GM18508 (cell line): ENCODE measurements around the gene GLIPR2.
"Not testable (repeated sequence)": the region's sequence is repeated elsewhere in the genome, so short reads cannot be mapped to it uniquely, and the experiment has no call there.

ENCODE experiments used
- ATAC-seq: cut with Tn5 transposase; IDR thresholded peaks from one replicate; pipeline ENCODE4 v1.9.1; 2021; ENCODE audit warnings: moderate number of reproducible peaks; ENCODE audit not compliant: insufficient read depth, unreplicated experiment

The GLIPR2 gene, protein sequence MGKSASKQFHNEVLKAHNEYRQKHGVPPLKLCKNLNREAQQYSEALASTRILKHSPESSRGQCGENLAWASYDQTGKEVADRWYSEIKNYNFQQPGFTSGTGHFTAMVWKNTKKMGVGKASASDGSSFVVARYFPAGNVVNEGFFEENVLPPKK

DNA sequence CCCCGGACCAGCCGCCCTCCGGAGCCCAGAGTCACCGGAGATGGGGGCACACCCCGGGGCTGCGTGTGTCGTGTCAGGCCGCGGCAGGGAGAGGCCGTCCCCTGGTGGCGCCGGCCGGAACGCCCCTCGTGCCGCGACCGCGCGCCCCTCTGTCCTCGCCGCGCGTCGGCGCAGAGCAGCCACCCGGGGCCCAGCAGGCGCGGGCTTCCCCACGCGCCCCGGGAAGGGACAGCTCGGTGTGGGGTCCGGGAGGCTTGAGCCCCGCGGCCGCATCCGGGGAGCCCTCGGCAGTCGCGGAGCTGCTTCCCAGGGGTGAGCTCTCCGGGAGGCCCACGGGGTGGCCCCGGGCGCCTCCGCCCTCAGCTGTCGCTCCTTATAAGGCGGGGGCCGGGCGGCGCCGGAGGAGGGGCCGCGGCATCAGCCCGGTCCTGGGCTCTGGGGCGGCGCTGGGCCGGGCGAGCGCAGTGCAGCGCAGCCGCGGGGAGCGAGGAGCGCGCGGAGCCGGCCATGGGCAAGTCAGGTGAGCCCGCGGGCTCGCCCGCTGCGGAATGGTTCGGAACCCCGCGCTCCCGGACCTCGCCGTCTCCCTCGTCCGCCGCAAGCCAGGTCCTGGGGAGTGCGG lies at the start of gene GLIPR2:
Gene GLIPR2, plus strand, starts transcription at position 462 of the 622 bp plus-strand sequence. Its CDS starts 46 bp downstream, at position 508.
- ATAC-seq = peak; percentile 44

DNA sequence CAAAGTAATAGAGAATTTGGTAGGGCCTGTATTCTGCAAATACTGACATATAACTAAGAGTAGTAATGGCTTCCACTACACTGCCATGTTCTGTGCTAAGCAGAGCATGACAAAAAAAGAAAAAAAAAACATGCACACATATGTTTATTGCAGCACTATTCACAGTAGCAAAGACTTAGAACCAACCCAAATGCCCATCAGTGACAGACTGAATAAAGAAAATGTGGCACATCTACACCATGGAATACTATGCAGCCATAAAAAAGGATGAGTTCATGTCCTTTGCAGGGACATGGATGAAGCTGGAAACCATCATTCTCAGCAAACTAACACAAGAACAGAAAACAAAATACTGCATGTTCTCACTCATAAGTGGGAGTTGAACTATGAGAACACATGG lies 49.5 kb upstream of the GLIPR2 start:
- ATAC-seq = not testable (repeated sequence)

DNA sequence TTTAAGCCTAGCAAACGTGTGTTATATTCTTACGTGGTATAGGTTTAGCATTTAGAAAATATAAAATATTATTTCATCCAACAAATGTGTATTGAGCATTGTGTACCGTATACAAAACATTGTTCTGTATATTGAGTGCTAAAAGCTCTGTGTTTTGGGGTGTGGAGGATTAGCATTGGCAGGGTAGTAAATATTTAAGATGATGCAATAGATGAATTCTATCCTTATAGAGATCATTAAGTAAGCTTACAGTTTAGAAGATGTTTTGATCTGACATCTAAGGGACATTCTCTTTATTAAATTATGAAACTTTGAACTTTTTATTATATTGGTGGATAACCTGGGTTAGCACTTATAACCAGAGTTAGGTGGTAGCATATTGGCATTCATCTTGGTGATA lies 48.5 kb upstream of the GLIPR2 start:
- ATAC-seq = no peak

DNA sequence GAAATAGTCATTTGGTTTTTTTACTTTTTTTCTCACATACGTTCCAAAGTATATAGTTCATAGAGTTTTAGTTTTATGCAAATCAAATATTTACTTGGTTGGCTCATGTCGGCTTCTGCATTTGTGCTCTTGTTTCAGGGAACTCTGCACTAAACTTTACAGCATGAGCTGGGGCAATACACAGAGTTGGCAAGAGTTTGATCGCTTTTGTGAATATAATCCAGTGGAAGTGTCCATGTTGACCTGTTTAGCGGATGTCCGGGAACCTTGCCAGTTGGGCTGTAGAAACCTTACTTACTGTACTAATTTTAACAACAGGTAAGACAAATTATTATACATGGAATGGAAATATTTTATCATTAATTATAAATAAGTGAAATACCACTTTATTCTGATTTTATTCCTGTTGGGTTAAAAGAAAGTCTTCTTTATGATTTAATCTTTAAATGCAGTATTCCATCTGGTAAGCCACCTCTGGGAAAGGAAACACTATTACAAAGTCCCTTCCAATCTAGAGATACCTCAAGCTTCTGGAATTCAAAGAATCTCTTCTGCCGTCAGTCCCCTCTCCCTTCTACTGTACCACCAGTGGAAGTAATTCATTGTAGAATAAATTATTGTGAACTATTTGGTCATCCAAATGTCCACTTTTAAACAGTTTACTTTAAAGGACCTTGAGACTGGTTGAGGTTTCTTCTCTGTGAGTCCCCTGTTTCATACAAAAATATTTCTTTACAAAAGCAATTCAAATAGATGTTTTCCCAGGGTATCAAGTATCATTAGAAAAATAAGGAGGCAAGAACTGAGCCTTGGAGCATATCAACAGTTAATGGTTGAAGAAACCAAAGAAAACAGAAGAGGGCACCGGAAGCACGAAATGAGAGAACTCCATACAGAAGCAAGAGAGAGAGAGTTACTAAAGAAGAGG lies 45.2 kb upstream of the GLIPR2 start:
- no peak for ATAC-seq

DNA sequence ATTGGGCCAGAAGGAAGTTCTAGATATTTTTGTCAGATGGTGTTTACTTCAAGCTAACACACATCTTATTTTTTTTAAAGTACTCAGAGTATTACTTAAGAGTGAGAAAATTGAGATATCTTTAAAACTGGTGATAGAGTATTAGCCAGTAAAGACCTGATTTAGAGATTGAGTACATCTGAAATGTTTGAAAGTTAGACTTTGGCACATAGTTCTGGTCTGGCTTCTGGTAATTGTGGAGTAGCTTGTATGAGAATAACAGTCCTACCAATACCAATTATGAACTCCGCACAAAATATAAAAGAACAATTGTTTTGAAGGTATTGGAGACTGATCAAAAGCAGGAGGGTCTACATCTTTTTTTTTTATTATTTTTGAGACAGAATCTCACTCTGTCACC lies 44.5 kb upstream of the GLIPR2 start:
- ATAC-seq = no peak

DNA sequence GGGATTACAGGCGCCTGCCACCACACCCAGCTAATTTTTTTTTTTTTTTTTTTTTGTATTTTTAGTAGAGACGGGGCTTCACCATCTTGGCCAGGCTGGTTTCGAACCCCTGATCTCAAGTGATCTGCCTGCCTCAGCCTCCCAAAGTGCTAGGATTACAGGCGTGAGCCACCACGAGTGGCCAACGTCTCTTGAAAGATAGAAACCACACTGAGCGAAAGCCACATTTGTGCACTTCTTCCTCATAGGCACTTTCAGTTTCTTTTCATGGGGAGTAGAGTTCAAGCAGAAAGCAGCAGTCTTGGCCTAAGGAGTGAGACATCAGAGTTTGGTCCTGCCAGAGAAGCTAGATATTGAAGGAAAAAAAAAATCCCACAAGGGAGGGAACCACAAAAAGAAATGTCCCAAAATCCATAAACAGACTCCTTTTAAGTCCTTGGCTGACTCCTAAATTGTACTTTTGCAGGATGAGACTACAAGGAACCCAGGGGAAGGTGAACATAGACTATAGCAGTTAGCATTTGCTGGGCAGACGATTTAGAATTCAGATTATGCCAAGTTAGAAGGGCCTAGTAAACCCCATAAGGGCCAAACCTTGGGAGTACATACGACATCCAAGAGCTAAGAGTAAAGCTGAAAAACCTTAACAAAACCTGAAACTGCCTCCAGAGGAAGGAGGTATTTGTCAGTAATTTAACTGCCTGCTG lies 43.9 kb upstream of the GLIPR2 start:
- peak; percentile 70 for ATAC-seq

DNA sequence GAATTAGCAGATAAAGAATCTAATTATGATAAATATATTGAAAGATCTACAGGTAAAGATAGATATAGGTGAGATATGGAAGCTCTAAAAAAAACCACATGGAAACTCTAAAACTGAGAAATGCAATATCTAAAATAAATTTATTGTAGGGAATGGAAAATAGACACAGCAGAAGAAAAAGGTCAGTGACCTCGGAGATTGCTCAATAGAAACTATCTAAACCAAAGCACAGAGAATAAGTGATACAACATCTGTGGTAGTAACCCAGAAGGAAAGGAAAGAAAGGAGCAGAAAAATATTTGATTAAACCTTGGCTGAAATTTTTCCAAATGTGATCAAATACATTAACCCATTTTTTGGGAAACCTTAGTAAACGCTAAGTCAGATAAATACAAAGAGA lies 43.1 kb upstream of the GLIPR2 start:
- no peak for ATAC-seq

DNA sequence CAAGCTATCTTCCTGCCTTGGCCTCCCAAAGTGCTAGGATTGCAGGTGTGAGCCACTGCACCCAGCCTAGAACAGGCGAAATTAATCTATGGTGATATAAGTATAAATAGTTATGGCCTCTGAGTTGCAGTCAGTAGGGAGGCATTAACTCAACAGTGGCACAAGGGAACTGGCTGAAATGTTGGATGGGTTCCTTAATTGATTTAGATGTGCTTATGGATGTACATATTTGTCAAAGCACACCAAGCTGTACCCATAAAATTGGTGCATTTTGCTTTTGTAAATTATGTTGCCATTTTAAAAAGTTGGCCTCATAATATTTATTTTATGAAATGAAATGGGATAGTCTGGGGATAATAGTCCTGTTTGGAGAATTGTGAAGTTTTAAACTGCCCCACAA lies 36.8 kb upstream of the GLIPR2 start:
- no peak for ATAC-seq

DNA sequence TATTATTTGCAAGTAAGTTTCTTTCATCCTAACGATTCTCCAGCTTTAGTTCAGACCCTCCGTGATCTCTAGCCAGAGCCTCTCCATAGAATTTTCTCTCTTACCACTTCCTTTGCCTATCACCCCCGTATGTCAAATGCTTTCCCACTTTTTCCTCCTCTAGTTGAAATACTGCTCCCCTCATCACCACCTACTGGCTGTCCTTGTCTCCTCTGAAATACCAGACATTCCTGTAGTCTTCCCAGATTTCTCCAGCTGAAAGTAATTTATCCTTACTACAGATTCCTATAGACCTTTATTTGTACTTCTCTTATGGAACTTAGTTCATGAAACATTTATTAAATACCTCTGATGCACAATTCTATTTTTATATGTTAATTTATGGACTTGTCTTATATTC lies 36.0 kb upstream of the GLIPR2 start:
- ATAC-seq = no peak

DNA sequence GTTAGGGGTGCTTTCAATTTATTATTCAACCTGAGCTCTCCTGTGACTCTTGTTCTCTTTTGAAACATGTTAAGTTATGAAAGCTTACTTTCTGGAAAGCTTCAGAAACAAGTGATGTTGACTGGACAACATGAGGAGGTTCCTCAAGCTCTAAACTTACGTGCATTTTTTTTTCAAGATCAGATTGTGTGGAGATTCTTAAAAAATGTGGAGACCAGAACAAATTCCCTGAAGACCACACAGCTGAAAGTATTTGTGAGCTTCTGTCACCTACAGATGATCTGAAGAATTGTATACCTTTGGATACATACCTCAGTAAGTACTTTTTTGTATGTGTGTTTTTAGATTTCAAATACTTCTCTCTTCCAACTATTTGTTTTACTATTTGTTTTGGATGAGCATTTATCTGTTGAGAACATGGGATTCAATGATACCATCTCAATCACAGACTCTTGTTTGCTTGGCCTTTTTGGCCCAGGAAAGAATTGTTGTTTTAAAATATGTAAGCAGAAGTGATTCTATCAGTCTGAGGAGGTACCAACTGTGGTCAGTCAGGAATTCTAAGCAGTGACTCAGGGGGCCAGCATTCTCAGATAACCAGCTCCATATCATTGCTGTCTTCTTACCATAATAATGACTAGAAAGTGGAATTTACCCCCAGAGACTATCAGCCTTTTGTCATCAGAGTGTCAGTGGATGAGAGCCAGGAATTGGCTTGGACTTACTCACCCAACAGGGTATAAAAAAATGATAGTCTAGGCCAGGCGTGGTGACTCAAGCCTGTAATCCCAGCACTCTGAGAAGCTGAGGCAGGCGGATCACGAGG lies 34.4 kb upstream of the GLIPR2 start:
- no peak for ATAC-seq

DNA sequence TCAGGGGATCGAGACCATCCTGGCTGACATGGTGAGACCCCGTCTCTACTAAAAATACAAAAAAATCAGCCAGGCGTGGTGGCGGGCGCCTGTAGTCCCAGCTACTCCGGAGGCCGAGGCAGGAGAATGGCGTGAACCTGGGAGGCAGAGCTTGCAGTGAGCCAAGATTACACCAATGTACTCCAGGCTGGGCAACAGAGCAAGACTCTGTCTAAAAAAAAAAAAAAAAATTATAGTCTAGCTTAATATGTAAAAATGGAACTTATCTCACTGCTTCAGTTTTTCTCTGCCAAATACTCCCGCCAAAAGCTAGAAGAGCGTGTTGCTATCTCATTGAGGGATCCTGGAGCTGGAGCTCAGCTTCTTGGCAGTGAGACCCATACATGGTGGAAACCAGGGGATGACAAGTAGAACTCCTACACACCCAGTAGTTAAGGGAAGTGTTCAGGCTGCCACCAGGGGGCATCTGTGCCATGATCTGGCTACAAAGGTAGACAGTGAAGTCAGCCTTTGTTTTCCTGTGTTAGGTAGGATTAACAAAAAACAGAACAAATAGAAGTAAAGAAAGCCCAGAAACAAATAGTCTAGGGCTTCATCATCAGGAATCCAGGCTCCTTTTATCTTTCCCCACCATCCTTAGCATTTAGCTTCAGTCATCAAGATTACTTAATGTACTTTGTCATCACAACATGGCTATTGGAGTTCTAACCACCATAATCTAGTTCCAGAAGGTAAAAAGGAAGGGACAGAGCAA lies 33.6 kb upstream of the GLIPR2 start:
- no peak for ATAC-seq

DNA sequence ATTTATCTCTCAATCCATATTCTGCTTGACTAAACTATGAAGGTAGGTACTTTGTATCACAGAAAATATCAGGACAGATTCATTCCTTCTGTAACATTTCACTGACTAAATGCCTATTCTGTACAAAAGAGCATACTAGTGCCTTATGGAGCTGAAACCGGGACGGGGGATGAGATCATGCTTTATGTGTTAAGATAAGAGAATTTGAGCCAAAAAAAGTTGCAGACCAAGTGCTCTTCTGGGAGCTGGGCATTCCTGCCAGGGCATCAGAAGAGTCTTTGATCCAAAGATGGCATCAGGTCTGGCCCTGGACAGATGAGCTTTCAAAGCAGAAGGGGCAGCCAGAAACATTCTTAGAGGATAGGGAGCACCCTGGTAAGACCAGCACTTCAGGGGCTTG lies 27.5 kb upstream of the GLIPR2 start:
- no peak for ATAC-seq

DNA sequence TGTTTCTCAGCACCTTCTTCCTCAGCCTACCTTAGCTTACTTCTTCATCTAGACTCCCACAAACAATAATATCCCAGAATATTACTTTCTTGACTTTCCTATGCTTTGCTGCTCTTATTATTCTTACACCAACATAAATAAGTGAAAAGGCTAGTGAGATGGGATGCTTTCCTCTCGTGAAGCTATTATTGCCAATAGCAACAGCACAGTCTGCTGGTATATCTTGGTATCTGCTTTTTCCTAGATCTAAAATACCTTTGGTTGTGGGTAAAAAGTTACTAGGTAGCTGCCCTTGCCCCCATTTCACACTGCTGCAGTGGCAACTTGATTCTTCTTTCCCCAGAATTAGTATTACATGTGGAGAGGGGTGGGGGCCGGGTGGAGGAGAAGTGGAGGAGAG lies 26.1 kb upstream of the GLIPR2 start:
- ATAC-seq = no peak

DNA sequence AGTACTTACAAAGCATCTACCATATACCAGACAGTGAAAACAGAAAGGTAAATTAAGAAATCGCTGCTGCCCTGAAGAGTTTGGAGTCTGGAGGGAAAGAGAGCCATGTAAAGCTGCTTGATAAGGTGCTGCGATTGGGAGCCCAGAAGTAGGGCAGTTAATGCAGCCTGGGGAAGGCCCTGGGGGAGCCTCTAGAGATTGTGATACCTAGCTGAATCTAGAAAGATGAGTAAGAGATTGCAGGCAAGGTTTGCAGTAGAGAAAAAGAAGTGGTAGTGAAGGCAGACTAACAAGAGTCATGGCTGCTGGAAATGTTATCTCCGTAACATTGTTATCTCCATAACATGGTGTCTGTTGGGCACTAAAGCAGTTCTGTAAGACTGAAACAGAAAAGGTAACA lies 24.0 kb upstream of the GLIPR2 start:
- ATAC-seq = no peak

DNA sequence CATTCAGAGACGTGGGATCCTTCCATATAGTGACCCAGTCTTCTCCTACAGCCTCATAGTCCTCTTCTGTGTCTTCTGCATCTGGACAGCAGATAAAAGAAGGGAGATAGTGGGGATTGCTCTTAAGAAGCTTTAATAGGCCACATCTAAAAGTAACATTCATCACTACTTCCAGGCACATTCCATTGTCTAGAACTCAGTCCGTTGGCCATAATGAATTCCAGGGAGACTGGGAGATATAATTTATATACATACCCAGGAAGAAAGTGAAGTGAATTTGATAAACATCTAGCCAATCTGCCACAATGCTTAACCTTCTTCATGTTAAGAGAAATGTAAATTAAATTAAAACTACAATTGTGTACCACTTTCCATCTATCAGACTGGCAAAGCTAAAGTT lies 22.5 kb upstream of the GLIPR2 start:
- no peak for ATAC-seq

DNA sequence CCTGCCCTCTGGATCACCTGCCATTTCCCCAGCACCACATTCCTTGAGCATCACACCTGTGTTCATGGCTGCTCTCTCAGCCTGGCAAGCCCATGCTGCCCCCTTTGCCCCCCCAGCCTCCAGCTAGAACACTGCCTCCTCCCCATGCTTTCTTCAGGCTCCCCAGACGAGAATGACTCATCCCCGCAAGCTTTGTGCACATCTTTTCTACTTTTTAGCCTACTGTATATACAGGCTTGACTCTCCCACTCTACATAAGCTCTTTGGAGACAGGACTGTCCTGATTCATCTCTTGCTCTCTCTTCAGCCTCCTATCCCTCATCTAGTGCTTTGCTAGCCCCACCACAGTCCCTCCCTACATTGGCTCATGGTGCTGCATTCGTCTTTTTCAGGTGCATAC lies 19.9 kb upstream of the GLIPR2 start:
- ATAC-seq = no peak

DNA sequence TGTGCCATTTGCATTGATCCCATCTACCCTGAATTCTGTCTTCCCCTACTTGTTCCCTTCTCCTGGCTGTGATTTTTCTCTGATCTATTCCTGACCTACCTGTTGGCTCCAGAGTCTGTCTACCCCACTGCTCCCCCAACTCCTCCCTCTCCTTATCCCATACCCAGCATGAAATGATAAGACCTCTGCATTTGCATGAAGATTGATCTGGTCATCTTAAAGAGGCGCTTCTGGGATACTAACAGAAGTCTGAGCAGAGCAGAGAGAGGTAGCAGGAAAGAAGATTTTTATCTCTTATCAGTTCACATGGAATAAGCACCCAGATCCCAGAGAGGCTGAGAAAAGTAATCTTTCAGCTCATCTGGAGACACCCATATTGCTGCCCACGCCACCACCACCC lies 18.3 kb upstream of the GLIPR2 start:
- no peak for ATAC-seq

DNA sequence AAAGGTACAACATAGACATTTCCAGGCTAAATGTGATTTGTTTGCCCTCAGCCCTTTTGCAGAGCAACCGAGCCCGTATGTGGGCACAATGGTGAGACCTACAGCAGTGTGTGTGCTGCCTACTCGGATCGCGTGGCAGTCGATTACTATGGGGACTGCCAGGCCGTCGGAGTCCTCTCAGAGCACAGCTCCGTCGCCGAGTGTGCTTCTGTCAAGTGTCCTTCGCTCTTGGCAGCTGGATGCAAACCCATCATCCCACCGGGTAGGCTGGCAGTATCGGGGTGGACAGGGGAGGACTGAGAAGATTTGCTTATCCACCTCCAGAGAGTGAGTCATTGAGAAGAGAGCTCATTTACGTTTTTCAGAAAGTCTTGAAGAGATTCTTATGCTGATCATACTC lies 17.8 kb upstream of the GLIPR2 start:
- no peak for ATAC-seq

DNA sequence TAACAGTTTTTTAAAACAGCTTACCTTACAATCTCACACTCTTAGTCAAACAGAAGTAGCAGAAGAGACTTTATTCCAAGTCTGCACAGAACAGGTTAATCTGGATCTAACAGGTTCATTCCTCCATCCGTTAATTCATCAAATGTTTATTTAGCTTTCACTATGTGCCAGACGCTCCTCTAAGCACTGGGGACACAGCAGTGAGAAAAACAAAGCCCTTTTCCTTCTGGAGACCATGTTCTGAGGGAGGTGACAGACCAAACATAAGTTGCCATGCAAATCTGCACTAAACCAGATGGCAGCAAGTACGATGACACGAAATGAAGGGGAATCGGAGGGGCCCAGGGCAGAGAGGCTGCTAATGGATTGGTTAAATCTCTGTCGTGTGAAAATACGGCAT lies 17.1 kb upstream of the GLIPR2 start:
- no peak for ATAC-seq
